Measurements from ENCODE around the gene LCN10.
"Not testable (repeated sequence)": the region's sequence is repeated elsewhere in the genome, so short reads cannot be mapped to it uniquely, and the experiment has no call there.

Gene LCN10

GRCh38 chr9:136769710-136770191 lies 27.0 kb upstream of the LCN10 start:
- DNase-seq = peak; percentile 54

GRCh38 chr9:136766410-136767120 lies 23.8 kb upstream of the LCN10 start:
- DNase-seq = peak; percentile 58

- DNase-seq = peak; percentile 29
Observed at GRCh38 chr9:136765745-136766409, 23.1 kb upstream of the LCN10 start.

GRCh38 chr9:136765041-136765440 lies 22.3 kb upstream of the LCN10 start:
- no peak for DNase-seq

- DNase-seq = no peak
Observed at GRCh38 chr9:136764301-136764891, 21.7 kb upstream of the LCN10 start, which contains the start of gene LCN15. Gene LCN15 (minus strand): TSS chr9:136764518. CDS start chr9:136764488, 30 bp downstream.

- no peak for DNase-seq
Observed at GRCh38 chr9:136763649-136764035, 20.9 kb upstream of the LCN10 start.

- peak; percentile 32 for DNase-seq
Observed at GRCh38 chr9:136762915-136763648, 20.3 kb upstream of the LCN10 start.

GRCh38 chr9:136762221-136762691 lies 19.5 kb upstream of the LCN10 start:
- DNase-seq = no peak

GRCh38 chr9:136761545-136761981 lies 18.8 kb upstream of the LCN10 start:
- no peak for DNase-seq

GRCh38 chr9:136760834-136761544 lies 18.2 kb upstream of the LCN10 start:
- peak; percentile 51 for DNase-seq

GRCh38 chr9:136760424-136760823 lies 17.7 kb upstream of the LCN10 start:
- no peak for DNase-seq

- DNase-seq = no peak
Observed at GRCh38 chr9:136759436-136760325, 16.9 kb upstream of the LCN10 start.

- DNase-seq = no peak
Observed at GRCh38 chr9:136759001-136759400, 16.3 kb upstream of the LCN10 start.

- DNase-seq = no peak
Observed at GRCh38 chr9:136757751-136758140, 15.0 kb upstream of the LCN10 start.

- DNase-seq = no peak
Observed at GRCh38 chr9:136757328-136757727, 14.6 kb upstream of the LCN10 start.

- no peak for DNase-seq
Observed at GRCh38 chr9:136756836-136757235, 14.1 kb upstream of the LCN10 start.

GRCh38 chr9:136756134-136756438 lies 13.3 kb upstream of the LCN10 start:
- no peak for DNase-seq

GRCh38 chr9:136755302-136756133 lies 12.8 kb upstream of the LCN10 start:
- not testable (repeated sequence) for DNase-seq

GRCh38 chr9:136754626-136755301 lies 12.0 kb upstream of the LCN10 start:
- no peak for DNase-seq

GRCh38 chr9:136754059-136754572 lies 11.4 kb upstream of the LCN10 start:
- DNase-seq = no peak

All from suppressor macrophage treated with lipopolysaccharide for 4 hours (primary cell).